Large intestine (tissue), 12 donors: ENCODE measurements around the gene PMM2. TPM values are rescaled to one million over a fixed set of nuclear protein-coding genes. Genes with fewer than 3 reads are reported as not detected.
A peak's percentile ranks its signal among the peaks of the same experiment; 100 is the strongest.
"Not testable (repeated sequence)": the region's sequence is repeated elsewhere in the genome, so short reads cannot be mapped to it uniquely, and the experiment has no call there.

Experiments
- DNase-seq, 2 donors: peaks; one replicate each; pipeline versions ENCODE4 v3.0.0 to v3.0.0-alpha.2; 2013
- H3K27ac ChIP-seq: one replicate; pipeline ENCODE4 v1.5.1; 2013; ENCODE audit warnings: low read length
- H3K27me3 ChIP-seq: 2 replicates; pipeline ENCODE4 v1.6.1; 2013; ENCODE audit warnings: low read length; ENCODE audit not compliant: control insufficient read depth, insufficient read depth
- H3K36me3 ChIP-seq: 2 replicates; pipeline ENCODE4 v1.6.1; 2013; ENCODE audit warnings: low read length; ENCODE audit not compliant: control insufficient read depth, insufficient read depth
- H3K4me1 ChIP-seq: one replicate; pipeline ENCODE4 v1.6.1; 2013; ENCODE audit warnings: low read length; ENCODE audit not compliant: control insufficient read depth, insufficient read depth
- H3K4me3 ChIP-seq: one replicate; pipeline ENCODE4 v1.5.1; 2013; ENCODE audit warnings: low read length
- H3K9me3 ChIP-seq: one replicate; pipeline ENCODE4 v1.6.1; 2013; ENCODE audit warnings: mild to moderate bottlenecking, low read depth, low read length, moderate library complexity; ENCODE audit not compliant: control insufficient read depth
- WGBS: methylation state at CpG from one replicate; pipeline ENCODE4 v1.1.5; 2013; ENCODE audit warnings: low lambda C conversion rate; ENCODE audit not compliant: insufficient coverage; 5-methylcytosine and 5-hydroxymethylcytosine counted together
- long read RNA-seq, 11 donors: transcript quantifications; one replicate each; lab custom pipeline, GENCODE V29; 2026
- polyA plus RNA-seq: library from polyadenylated mRNA; unstranded; fragments of 120-200 nt; gene quantifications from one replicate; pipeline ENCODE4 v1.2.1, GENCODE V29; 2013

The PMM2 gene
- polyA plus RNA-seq, result 40.3 TPM
- long read RNA-seq, donor 1, full-length matches to known transcripts, result 14 of 25 reads
- long read RNA-seq, donor 1, partial matches to known transcripts, result 11 of 25 reads
- long read RNA-seq, donor 1, other reads (novel, unspliced or antisense), result 0 of 25 reads
- long read RNA-seq, donor 2, full-length matches to known transcripts, result 30 of 35 reads
- long read RNA-seq, donor 2, partial matches to known transcripts, result 5 of 35 reads
- long read RNA-seq, donor 2, other reads (novel, unspliced or antisense), result 0 of 35 reads
- long read RNA-seq, donor 3, result 0 reads
- long read RNA-seq, donor 4, partial matches to known transcripts, result 0 of 1 reads
- long read RNA-seq, donor 4, other reads (novel, unspliced or antisense), result 0 of 1 reads
- long read RNA-seq, donor 5, full-length matches to known transcripts, result 9 of 9 reads
- long read RNA-seq, donor 5, partial matches to known transcripts, result 0 of 9 reads
- long read RNA-seq, donor 5, other reads (novel, unspliced or antisense), result 0 of 9 reads
- long read RNA-seq, donor 6, full-length matches to known transcripts, result 11 of 130 reads
- long read RNA-seq, donor 6, partial matches to known transcripts, result 119 of 130 reads
- long read RNA-seq, donor 6, other reads (novel, unspliced or antisense), result 0 of 130 reads
- long read RNA-seq, donor 7, full-length matches to known transcripts, result 7 of 16 reads
- long read RNA-seq, donor 7, partial matches to known transcripts, result 9 of 16 reads
- long read RNA-seq, donor 7, other reads (novel, unspliced or antisense), result 0 of 16 reads
- long read RNA-seq, donor 8, transcript PMM2-201 (8 exons, 2,313 nt), result major isoform, 11 of 23 reads
- long read RNA-seq, donor 8, partial matches to known transcripts, result 9 of 23 reads
- long read RNA-seq, donor 8, other reads (novel, unspliced or antisense), result 0 of 23 reads
- long read RNA-seq, donor 9, full-length matches to known transcripts, result 8 of 22 reads
- long read RNA-seq, donor 9, partial matches to known transcripts, result 6 of 22 reads
- long read RNA-seq, donor 9, other reads (novel, unspliced or antisense), result 8 of 22 reads
- long read RNA-seq, donor 10, full-length matches to known transcripts, result 17 of 28 reads
- long read RNA-seq, donor 10, partial matches to known transcripts, result 6 of 28 reads
- long read RNA-seq, donor 10, other reads (novel, unspliced or antisense), result 5 of 28 reads
- long read RNA-seq, donor 11, full-length matches to known transcripts, result 10 of 38 reads
- long read RNA-seq, donor 11, partial matches to known transcripts, result 28 of 38 reads
- long read RNA-seq, donor 11, other reads (novel, unspliced or antisense), result 0 of 38 reads

- Histone ChIP-seq H3K4me1 (peaks cover 16% of the 10 kb centered on the region), H3K27ac (peak within 1 kb of the TSS; percentile 86), H3K4me3 (peak within 1 kb of the TSS; percentile 96), H3K9me3 (no peaks in the 10 kb centered on the region), H3K36me3 (peaks cover 11% of the 10 kb centered on the region), H3K27me3 (no peaks in the 10 kb centered on the region)
- DNase-seq, result peak; percentile 97 to 98
- WGBS, result no CpG with 5 or more reads among the region's 61 CpGs
Measured at GRCh38 chr16:8797364-8798173, at the start of gene PMM2, which contains the start of gene TMEM186. Gene PMM2 (plus strand): TSS chr16:8797839. CDS start chr16:8797883, 44 bp downstream. Gene TMEM186 (minus strand): TSS chr16:8797639. CDS start chr16:8797614, 25 bp downstream.

- not testable (repeated sequence) for H3K27ac ChIP-seq, H3K4me3 ChIP-seq, H3K27me3 ChIP-seq, DNase-seq, H3K9me3 ChIP-seq, H3K36me3 ChIP-seq
- H3K4me1 ChIP-seq, result peaks cover 21% of the 10 kb centered on the region
- WGBS, result no CpG with 5 or more reads among the region's 9 CpGs
Measured at GRCh38 chr16:8748944-8749343, 48.7 kb upstream of the PMM2 start.

- Histone ChIP-seq H3K9me3 (no peaks in the 10 kb centered on the region), H3K27ac (peak overlapping the region; percentile 19), H3K36me3 (peaks cover 5% of the 10 kb centered on the region), H3K4me3 (no peak overlapping the region), H3K4me1 (peaks cover 24% of the 10 kb centered on the region), H3K27me3 (no peaks in the 10 kb centered on the region)
- no CpG with 5 or more reads among the region's 14 CpGs for WGBS
- DNase-seq, result peak; percentile 66 to 83
Measured at GRCh38 chr16:8751481-8752311, 45.9 kb upstream of the PMM2 start.

- Histone ChIP-seq H3K4me1 (peaks cover 24% of the 10 kb centered on the region), H3K27ac (peak overlapping the region; percentile 31), H3K9me3 (no peaks in the 10 kb centered on the region), H3K4me3 (no peak overlapping the region), H3K27me3 (no peaks in the 10 kb centered on the region), H3K36me3 (peaks cover 8% of the 10 kb centered on the region)
- peak in 1 of 2 donors; percentile 26 for DNase-seq
- WGBS, result 17% methylated on average over 1 of the region's 2 CpGs
Measured at GRCh38 chr16:8752706-8753105, 44.9 kb upstream of the PMM2 start.

- peaks cover 16% of the 10 kb centered on the region for H3K36me3 ChIP-seq
- peak; percentile 70 to 89 for DNase-seq
- H3K9me3 ChIP-seq, result no peaks in the 10 kb centered on the region
- H3K27ac ChIP-seq, result peak overlapping the region; percentile 76
- WGBS, result no CpG with 5 or more reads among the region's 9 CpGs
- H3K27me3 ChIP-seq, result no peaks in the 10 kb centered on the region
- peaks cover 24% of the 10 kb centered on the region for H3K4me1 ChIP-seq
- H3K4me3 ChIP-seq, result no peak overlapping the region
Measured at GRCh38 chr16:8753416-8754054, 44.1 kb upstream of the PMM2 start.

- no peak for DNase-seq
- peaks cover 18% of the 10 kb centered on the region for H3K4me1 ChIP-seq
- H3K36me3 ChIP-seq, result peaks cover 22% of the 10 kb centered on the region
- H3K27ac ChIP-seq, result no peak overlapping the region
- no peak overlapping the region for H3K4me3 ChIP-seq
- no peaks in the 10 kb centered on the region for H3K27me3 ChIP-seq
- no peaks in the 10 kb centered on the region for H3K9me3 ChIP-seq
- WGBS, result no CpG with 5 or more reads among the region's 5 CpGs
Measured at GRCh38 chr16:8756755-8757154, 40.9 kb upstream of the PMM2 start.

GRCh38 chr16:8758022-8758421, 39.6 kb upstream of the PMM2 start:
- Histone ChIP-seq H3K27ac (no peak overlapping the region), H3K4me1 (peaks cover 10% of the 10 kb centered on the region), H3K4me3 (no peak overlapping the region), H3K9me3 (no peaks in the 10 kb centered on the region), H3K36me3 (peaks cover 22% of the 10 kb centered on the region), H3K27me3 (no peaks in the 10 kb centered on the region)
- WGBS, result no CpG with 5 or more reads among the region's 6 CpGs
- no peak for DNase-seq

- peaks cover 35% of the 10 kb centered on the region for H3K36me3 ChIP-seq
Measured at GRCh38 chr16:8760021-8760420, 37.6 kb upstream of the PMM2 start.

More at GRCh38 chr16:8760021-8760420, 37.6 kb upstream of the PMM2 start:
- H3K27ac ChIP-seq, result no peak overlapping the region
- DNase-seq, result no peak
- no CpG with 5 or more reads among the region's 10 CpGs for WGBS
- no peaks in the 10 kb centered on the region for H3K4me1 ChIP-seq
- H3K27me3 ChIP-seq, result no peaks in the 10 kb centered on the region
- no peak overlapping the region for H3K4me3 ChIP-seq
- no peaks in the 10 kb centered on the region for H3K9me3 ChIP-seq
